Mammary epithelial cell (primary cell): ENCODE results near the gene SLC52A3.

Source experiments
- EZH2 ChIP-seq: IDR thresholded peaks from 2 replicates; pipeline ENCODE4 v1.6.1; 2012; ENCODE audit warnings: low read length, inconsistent platforms, borderline replicate concordance
- TF ChIP-seq, protein P1 (sequence below), 2 donors: IDR thresholded peaks in 1 of 2; conservative IDR thresholded peaks in 1 of 2; 2 replicates each; pipeline ENCODE4 v1.5.1; 2011 to 2012; ENCODE audit warnings: inconsistent platforms in 2 of 2, low read length in 2 of 2, mild to moderate bottlenecking in 2 of 2, control low read depth in 1 of 2, low read depth in 1 of 2; ENCODE audit not compliant: insufficient read depth in 1 of 2; ENCODE audit errors: extremely low read depth in 1 of 2

DNA sequence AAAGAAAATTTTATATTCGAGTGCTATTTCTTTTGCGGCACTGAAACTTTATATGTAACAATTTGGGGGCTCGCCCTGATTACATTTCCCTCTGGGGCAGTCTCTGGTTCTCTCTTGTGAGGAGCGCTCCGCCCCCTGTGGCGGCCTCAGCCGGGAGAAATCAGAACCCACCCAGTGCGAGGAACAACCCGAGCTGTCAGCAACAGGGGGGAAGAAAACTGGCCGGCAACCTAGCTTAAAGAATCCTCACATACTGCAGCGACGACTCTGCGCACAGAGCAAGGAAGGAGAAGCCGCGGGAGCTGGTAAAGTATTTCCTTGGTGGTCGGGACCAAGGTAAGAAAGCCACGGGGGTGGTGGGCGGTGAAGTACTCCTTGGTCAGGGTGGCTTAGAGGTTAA is 23.9 kb upstream of the SLC52A3 start:
- TF ChIP-seq, protein P1, sequence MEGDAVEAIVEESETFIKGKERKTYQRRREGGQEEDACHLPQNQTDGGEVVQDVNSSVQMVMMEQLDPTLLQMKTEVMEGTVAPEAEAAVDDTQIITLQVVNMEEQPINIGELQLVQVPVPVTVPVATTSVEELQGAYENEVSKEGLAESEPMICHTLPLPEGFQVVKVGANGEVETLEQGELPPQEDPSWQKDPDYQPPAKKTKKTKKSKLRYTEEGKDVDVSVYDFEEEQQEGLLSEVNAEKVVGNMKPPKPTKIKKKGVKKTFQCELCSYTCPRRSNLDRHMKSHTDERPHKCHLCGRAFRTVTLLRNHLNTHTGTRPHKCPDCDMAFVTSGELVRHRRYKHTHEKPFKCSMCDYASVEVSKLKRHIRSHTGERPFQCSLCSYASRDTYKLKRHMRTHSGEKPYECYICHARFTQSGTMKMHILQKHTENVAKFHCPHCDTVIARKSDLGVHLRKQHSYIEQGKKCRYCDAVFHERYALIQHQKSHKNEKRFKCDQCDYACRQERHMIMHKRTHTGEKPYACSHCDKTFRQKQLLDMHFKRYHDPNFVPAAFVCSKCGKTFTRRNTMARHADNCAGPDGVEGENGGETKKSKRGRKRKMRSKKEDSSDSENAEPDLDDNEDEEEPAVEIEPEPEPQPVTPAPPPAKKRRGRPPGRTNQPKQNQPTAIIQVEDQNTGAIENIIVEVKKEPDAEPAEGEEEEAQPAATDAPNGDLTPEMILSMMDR (conservative IDR thresholded peaks at IDR 0.05 in 1 of 2, IDR thresholded peaks at IDR 0.05 in 1 of 2; ENCODE audit: extremely low read depth in 1 of 2, insufficient read depth in 1 of 2, low read depth in 1 of 2, low read length in 2 of 2): no peak
- no peak for TF ChIP-seq EZH2
